Hematopoietic multipotent progenitor cell treated with erythropoietin and hydrocortisone succinate and interleukin-3 and kit ligand, for 17 days (in vitro differentiated cells): ENCODE data around the gene PKNOX2.

Source experiments
- DNase-seq: peaks from one replicate; pipeline ENCODE4 v3.0.0-alpha.2; 2015; ENCODE audit warnings: low spot score

Gene PKNOX2

DNA sequence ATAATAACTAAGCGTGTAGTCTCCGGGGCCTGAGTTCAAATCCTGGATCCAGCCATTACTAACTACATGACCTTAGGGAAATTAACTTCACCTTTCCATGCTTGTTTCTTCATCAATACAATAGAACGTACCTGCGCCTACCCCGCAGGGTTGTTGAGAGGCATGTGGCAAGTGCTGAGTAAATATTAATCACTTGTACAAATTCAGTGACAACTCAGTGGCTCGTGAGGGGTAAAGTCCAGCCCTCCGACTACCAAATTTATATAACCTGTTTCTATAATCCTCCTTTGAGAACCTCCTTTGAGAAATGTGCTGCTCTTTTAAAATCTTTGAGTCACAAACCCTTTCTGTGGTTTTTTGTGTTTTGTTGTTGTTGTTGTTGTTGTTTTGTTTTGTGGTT lies 281.7 kb downstream of the PKNOX2 start:
- DNase-seq: no peak

GRCh38 chr11:125447721-125448120 lies 283.2 kb downstream of the PKNOX2 start:
- no peak for DNase-seq

- DNase-seq: no peak
These were observed 283.6 kb downstream of the PKNOX2 start for GRCh38 chr11:125448136-125448535.

GRCh38 chr11:125449565-125449964 lies 285.0 kb downstream of the PKNOX2 start:
- DNase-seq: no peak

GRCh38 chr11:125451400-125452124 lies 287.0 kb downstream of the PKNOX2 start:
- DNase-seq: no peak

DNA sequence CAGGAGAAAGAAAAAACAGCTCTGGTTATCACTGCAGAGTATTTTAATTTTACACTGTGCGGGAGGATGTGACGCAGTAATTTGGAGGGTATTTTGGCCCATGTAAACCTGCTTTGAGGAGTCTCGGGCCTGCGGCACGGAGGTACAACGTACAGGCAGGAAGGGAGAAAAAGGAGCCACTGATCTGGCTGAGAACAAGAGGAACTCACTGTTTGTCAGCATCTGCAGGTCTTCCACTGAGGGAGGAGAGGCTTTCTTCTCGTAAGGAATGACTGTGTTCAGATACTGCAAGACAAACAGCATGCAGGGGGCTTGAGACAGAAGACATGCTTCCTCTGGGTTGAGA lies 287.5 kb downstream of the PKNOX2 start:
- no peak for DNase-seq

GRCh38 chr11:125454047-125454446 lies 289.5 kb downstream of the PKNOX2 start:
- DNase-seq: no peak

GRCh38 chr11:125455851-125456250 lies 291.3 kb downstream of the PKNOX2 start:
- no peak for DNase-seq

- DNase-seq: no peak
These were observed 293.3 kb downstream of the PKNOX2 start for GRCh38 chr11:125457814-125458343.

- no peak for DNase-seq
These were observed 295.7 kb downstream of the PKNOX2 start for GRCh38 chr11:125460275-125460674.

DNA sequence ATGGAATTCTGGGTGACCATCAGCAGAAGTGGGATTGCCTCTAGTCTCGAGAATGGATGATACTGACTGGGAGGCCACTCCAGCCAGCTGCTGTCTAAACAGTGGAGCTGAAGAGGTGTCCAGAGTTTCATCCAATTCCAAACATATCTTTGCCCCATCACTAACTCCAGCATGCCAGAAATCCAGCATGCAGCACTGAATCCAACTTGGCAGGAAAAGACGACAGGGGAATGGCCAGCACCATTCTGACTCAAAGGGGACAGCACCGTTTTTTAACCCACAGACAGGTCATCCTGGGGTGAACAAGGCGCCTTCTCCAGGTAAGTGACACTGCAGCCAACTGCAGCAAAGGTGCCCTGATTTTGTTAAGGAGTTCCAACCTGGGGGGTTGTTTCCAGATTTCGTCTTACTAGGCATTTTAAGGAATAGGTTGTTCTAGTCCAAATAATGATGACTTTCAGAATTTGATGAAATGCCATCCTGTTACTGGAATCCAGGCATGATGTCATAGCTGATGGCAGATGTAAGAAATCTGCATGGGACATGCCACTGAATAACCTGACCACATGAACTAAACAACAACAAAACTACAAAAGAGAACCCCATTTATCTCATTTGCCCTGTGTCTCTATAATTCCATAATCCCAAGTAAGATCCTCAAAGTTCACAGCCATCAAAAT lies 299.2 kb downstream of the PKNOX2 start:
- DNase-seq: no peak

GRCh38 chr11:125464270-125464662 lies 299.7 kb downstream of the PKNOX2 start:
- no peak for DNase-seq

GRCh38 chr11:125464666-125465065 lies 300.1 kb downstream of the PKNOX2 start:
- DNase-seq: no peak

DNA sequence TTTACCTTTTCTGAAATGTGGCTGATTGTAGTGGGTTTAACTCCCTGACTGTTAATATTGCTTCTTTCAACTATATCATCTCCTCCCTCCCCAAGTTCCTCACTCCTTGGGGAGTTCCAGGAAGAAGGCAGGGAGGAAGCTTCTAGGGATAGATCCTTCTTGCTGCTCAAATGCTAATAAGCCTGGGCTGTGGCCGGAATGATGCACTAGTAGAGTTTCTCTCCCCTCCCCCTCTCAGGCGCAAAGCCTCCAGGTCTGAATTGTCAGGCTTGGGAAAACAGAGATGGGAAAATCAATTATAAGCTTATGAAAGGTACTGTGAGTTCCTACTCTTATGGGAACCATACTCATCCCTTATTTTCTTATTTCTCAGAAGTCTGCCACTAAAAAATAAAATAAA lies 300.7 kb downstream of the PKNOX2 start:
- no peak for DNase-seq

DNA sequence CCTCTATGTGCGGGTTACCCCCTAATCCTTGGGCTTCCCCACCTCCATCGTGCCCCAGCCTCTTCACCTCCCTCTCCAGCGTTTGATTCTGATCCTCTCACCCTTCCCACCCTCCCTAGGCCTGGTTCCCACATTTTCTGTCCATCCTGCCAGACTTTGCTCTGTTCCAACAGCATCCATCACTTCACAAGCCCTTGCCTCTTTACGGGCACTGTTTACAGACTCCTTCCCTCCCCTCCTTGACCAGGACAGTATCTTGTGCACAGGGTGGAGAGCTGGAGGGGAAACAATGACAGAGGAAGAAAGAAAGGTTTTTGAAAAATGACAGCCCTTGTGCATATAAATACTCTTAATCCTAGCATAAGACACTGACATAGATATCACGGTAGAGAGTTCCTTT lies 301.1 kb downstream of the PKNOX2 start:
- DNase-seq: no peak

GRCh38 chr11:125468025-125468424 lies 303.5 kb downstream of the PKNOX2 start:
- DNase-seq: no peak

GRCh38 chr11:125468852-125469251 lies 304.3 kb downstream of the PKNOX2 start:
- no peak for DNase-seq

DNA sequence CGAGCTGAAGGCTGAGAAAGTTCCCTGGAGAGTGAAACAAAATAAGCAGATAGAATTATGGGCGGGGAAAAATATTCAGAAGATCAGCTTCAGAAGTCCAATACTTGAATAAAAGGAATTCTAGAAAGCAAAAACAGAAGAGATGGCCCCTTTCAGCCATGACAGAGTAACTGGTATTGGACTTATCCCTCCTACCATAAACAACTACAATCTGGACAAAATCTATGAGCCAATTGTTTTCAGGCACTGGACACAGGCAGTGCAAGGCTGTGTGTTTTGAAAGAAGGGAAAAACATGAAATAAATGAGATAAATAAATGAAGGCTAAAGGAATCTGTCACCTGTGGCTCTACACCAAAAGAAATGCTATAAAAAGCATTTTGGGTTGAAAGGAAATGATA lies 305.8 kb downstream of the PKNOX2 start:
- DNase-seq: no peak

GRCh38 chr11:125476721-125477120 lies 312.2 kb downstream of the PKNOX2 start:
- no peak for DNase-seq

DNA sequence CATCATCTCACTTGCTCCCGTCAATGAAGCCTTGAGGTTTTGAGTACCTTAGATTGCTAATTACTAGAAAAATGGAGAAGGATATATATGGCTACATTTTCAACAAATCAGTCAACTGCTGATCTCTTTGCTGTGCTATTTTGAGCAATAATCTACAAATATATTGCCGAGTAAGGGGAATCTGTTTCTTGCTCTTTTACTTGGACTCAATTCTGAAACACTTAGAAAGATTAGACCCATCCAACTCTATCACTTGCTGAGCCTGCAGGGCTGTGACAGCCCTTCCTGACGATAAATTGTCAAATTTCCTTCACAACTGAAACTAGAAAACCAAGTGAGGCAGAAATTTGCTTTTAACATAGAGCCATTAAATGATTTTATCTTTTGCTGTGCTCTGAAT lies 314.6 kb downstream of the PKNOX2 start:
- DNase-seq: no peak

DNA sequence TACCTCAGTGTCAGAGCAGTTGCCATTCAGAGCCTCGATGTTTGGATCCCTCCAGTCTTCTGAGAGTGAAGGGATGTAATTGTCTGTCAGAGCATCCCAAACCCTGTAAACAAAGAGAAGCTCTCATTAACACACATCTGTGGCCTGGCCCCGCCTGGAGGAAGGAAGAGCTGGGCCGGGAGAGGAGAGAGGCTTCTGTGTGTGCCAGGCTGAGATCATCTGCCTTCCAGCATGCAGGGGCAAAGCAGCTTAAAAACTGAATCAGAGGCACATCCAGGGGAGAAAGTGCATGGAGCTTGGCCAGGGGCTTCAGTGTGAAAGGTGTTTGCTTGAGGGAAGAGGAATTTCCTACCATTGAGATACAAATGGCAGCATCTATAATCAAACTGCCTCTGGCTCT lies 317.0 kb downstream of the PKNOX2 start:
- DNase-seq: no peak
